ENCODE measurements around the gene GART.
"Not testable (repeated sequence)": the region's sequence is repeated elsewhere in the genome, so short reads cannot be mapped to it uniquely, and the experiment has no call there.

Gene GART

DNA sequence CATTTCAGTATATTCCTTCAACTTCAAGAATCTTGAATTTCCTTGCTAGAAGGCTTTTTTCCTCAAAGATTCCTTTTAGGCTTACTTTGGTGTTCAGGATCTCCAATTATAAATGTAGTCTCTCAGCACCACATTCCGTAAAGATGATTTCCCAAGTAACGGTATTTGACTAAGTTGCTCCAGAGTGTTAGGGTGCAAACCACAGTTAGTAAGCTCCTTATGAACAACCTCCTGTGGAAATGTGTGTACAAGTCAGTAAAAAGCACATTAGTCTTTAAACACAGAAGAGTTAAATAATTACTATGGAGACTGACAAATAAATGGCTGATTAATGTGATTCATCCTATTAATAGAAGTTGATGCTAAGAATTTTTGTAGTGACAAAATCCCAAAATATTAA is 36.3 kb upstream of the GART start:
- TF ChIP-seq, protein P1, sequence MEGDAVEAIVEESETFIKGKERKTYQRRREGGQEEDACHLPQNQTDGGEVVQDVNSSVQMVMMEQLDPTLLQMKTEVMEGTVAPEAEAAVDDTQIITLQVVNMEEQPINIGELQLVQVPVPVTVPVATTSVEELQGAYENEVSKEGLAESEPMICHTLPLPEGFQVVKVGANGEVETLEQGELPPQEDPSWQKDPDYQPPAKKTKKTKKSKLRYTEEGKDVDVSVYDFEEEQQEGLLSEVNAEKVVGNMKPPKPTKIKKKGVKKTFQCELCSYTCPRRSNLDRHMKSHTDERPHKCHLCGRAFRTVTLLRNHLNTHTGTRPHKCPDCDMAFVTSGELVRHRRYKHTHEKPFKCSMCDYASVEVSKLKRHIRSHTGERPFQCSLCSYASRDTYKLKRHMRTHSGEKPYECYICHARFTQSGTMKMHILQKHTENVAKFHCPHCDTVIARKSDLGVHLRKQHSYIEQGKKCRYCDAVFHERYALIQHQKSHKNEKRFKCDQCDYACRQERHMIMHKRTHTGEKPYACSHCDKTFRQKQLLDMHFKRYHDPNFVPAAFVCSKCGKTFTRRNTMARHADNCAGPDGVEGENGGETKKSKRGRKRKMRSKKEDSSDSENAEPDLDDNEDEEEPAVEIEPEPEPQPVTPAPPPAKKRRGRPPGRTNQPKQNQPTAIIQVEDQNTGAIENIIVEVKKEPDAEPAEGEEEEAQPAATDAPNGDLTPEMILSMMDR (IDR thresholded peaks at IDR 0.05; ENCODE audit: insufficient read depth, low read length) = no peak
- TF ChIP-seq GABPA (IDR thresholded peaks at IDR 0.05; ENCODE audit: low read depth) (no peak), POLR2AphosphoS5 (IDR thresholded peaks at IDR 0.05; ENCODE audit: low read depth) (no peak), SPI1 (IDR thresholded peaks at IDR 0.05; ENCODE audit: borderline replicate concordance, low read depth) (no peak)
- TF ChIP-seq, protein P2, sequence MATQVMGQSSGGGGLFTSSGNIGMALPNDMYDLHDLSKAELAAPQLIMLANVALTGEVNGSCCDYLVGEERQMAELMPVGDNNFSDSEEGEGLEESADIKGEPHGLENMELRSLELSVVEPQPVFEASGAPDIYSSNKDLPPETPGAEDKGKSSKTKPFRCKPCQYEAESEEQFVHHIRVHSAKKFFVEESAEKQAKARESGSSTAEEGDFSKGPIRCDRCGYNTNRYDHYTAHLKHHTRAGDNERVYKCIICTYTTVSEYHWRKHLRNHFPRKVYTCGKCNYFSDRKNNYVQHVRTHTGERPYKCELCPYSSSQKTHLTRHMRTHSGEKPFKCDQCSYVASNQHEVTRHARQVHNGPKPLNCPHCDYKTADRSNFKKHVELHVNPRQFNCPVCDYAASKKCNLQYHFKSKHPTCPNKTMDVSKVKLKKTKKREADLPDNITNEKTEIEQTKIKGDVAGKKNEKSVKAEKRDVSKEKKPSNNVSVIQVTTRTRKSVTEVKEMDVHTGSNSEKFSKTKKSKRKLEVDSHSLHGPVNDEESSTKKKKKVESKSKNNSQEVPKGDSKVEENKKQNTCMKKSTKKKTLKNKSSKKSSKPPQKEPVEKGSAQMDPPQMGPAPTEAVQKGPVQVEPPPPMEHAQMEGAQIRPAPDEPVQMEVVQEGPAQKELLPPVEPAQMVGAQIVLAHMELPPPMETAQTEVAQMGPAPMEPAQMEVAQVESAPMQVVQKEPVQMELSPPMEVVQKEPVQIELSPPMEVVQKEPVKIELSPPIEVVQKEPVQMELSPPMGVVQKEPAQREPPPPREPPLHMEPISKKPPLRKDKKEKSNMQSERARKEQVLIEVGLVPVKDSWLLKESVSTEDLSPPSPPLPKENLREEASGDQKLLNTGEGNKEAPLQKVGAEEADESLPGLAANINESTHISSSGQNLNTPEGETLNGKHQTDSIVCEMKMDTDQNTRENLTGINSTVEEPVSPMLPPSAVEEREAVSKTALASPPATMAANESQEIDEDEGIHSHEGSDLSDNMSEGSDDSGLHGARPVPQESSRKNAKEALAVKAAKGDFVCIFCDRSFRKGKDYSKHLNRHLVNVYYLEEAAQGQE (IDR thresholded peaks at IDR 0.05; ENCODE audit: insufficient replicate concordance, low read depth) = no peak
- Histone ChIP-seq H3K4me3 (replicated peaks; ENCODE audit: insufficient read depth, low read length) (no peak overlapping the region), H3K27ac (replicated peaks) (no peak overlapping the region), H3K27me3 (ENCODE audit: insufficient read depth, poor library complexity, severe bottlenecking) (no peaks in the 10 kb centered on the region)
- DNase-seq (ENCODE audit: low read depth in 1 of 2, low spot score in 1 of 2) = no peak

DNA sequence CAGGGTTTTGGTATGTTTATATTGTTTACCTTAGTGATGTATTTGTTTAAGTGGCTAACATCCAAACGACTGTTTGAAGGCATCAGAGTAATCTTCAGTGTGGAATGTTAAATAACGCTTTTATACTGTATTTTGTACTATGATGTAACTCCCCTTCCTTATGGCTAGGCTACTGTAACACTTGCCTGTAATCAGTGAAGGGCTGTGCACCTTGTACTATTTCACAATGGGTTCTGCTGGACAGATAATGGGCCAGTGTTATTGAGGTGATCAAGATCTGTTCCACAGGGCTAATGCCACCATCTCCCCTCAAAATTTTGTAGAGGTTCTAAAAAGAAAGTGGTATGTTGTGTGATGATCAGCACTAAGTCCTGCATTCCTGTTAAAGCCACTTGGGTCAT is 34.8 kb upstream of the GART start:
- not testable (repeated sequence) for H3K27ac ChIP-seq (replicated peaks); DNase-seq (ENCODE audit: low read depth in 1 of 2, low spot score in 1 of 2); H3K27me3 ChIP-seq (ENCODE audit: insufficient read depth, poor library complexity, severe bottlenecking); H3K4me3 ChIP-seq (replicated peaks; ENCODE audit: insufficient read depth, low read length)

DNA sequence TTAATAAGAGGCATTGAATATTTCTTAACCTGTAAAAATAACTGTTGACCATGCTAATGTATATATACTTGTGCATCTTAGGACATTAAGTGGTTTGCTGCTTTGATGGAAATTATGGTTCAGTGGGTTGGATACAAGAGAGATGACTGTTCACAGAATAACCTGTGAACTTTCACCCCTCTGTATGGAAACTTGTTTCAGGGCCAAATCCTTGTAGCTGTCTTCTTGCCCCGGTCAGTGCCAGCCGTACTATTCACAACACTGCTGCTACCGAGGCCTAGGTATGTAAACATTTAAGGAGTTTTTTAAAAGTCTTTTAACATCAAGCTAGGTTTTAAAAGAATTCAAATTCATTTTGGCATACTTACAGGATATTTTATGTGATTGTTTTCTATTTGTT is 30.4 kb upstream of the GART start:
- TF ChIP-seq, protein P1 (IDR thresholded peaks at IDR 0.05; ENCODE audit: insufficient read depth, low read length) = no peak
- TF ChIP-seq, protein P2 (IDR thresholded peaks at IDR 0.05; ENCODE audit: insufficient replicate concordance, low read depth) = no peak
- TF ChIP-seq POLR2AphosphoS5 (IDR thresholded peaks at IDR 0.05; ENCODE audit: low read depth) = no peak
- no peak for TF ChIP-seq GABPA (IDR thresholded peaks at IDR 0.05; ENCODE audit: low read depth)
- no peak for TF ChIP-seq SPI1 (IDR thresholded peaks at IDR 0.05; ENCODE audit: borderline replicate concordance, low read depth)
- Histone ChIP-seq H3K27me3 (ENCODE audit: insufficient read depth, poor library complexity, severe bottlenecking) (no peaks in the 10 kb centered on the region), H3K4me3 (replicated peaks; ENCODE audit: insufficient read depth, low read length) (no peak overlapping the region), H3K27ac (replicated peaks) (no peak overlapping the region)
- no peak for DNase-seq (ENCODE audit: low read depth in 1 of 2, low spot score in 1 of 2)

DNA sequence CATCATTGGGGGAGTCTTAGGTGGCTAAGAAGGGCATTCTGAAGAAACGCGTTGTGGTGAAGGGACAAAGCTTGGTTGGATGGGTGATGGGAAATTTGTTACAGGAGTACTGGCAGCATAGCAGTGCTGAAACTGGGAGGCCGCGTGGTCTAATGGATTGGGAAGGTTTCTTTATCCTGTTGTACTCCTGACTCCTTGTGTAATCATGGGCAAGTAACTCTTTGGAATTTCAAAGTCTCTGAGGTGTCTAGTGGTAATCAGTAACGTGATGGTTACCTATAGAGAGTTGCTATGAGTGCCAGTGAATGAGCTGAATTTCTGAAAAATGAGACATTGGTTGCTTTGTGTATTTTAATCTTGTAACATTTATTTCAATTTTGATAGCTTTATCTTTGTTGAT is 28.1 kb upstream of the GART start:
- Histone ChIP-seq H3K27me3 (ENCODE audit: insufficient read depth, poor library complexity, severe bottlenecking) (no peaks in the 10 kb centered on the region), H3K27ac (replicated peaks) (no peak overlapping the region), H3K4me3 (replicated peaks; ENCODE audit: insufficient read depth, low read length) (no peak overlapping the region)
- TF ChIP-seq, protein P1 (IDR thresholded peaks at IDR 0.05; ENCODE audit: insufficient read depth, low read length) = no peak
- TF ChIP-seq SPI1 (IDR thresholded peaks at IDR 0.05; ENCODE audit: borderline replicate concordance, low read depth) (no peak), GABPA (IDR thresholded peaks at IDR 0.05; ENCODE audit: low read depth) (no peak), POLR2AphosphoS5 (IDR thresholded peaks at IDR 0.05; ENCODE audit: low read depth) (no peak)
- TF ChIP-seq, protein P2 (IDR thresholded peaks at IDR 0.05; ENCODE audit: insufficient replicate concordance, low read depth) = no peak
- no peak for DNase-seq (ENCODE audit: low read depth in 1 of 2, low spot score in 1 of 2)

Data from HL-60 (cell line).